Measurements from ENCODE around the gene MICAL2. TPM values are rescaled to one million over a fixed set of nuclear protein-coding genes. Genes with fewer than 3 reads are reported as not detected.

MICAL2 gene
- total and polyA plus RNA-seq, 2 of the 13 experiments (the other 11 are each of a cell fraction or from before 2014, with no cell fraction given): 0.78 to 1.1 TPM

- no peaks in the 10 kb centered on the region for H3K27me3 ChIP-seq (ENCODE audit: control insufficient read depth in 1 of 2, insufficient read depth in 2 of 2, low read length in 2 of 2)
- intact Hi-C loops (cut with micrococcal nuclease; ENCODE audit: unreplicated experiment) (no loop called here), in situ Hi-C loops (cut with HindIII; ENCODE audit: extremely low pct_ligation_motif_present, low pct_unique_long_range_greater_than_20kb) (no loop called here)
- TF ChIP-seq ZNF629 (CRISPR knock-in tag; conservative IDR thresholded peaks at IDR 0.05): peak; percentile 52
- no peak for TF ChIP-seq RXRA (CRISPR knock-in tag; IDR thresholded peaks at IDR 0.05)
- no TSS peak for BruUV-seq (replicated peaks)
- no peak overlapping the region for H3K27ac ChIP-seq (ENCODE audit: extremely low read length, insufficient read depth, low read length)
- no peaks in the 10 kb centered on the region for H4K20me1 ChIP-seq (ENCODE audit: insufficient read depth, low read length)
- H3K4me1 ChIP-seq (ENCODE audit: insufficient read depth, low read length): peaks cover 16% of the 10 kb centered on the region
- no peak for DNase-seq (ENCODE audit: low spot score)
- no peak overlapping the region for H2AFZ ChIP-seq (ENCODE audit: low read length)
- ChIA-PET POLR2A (no interaction called here), CTCF (ENCODE audit: low intra/inter-chr PET ratio, low total read pairs) (no interaction called here)
- no peak overlapping the region for H3K4me2 ChIP-seq (ENCODE audit: low read depth, low read length)
- no peaks in the 10 kb centered on the region for H3K9me3 ChIP-seq (ENCODE audit: low read length)
- ATAC-seq: no peak
- WGBS (ENCODE audit: low lambda C conversion rate): 69% methylated on average over 1 of the region's 1 CpG
- H3K4me3 ChIP-seq (replicated peaks in 1 of 3; ENCODE audit: insufficient read depth in 1 of 3, low read depth in 2 of 3, low read length in 3 of 3): no peak overlapping the region
- no peak for FAIRE-seq
- no peak overlapping the region for H3K9ac ChIP-seq (ENCODE audit: insufficient read depth, low read depth, low read length)
- H3K36me3 ChIP-seq (replicated peaks in 1 of 2; ENCODE audit: control insufficient read depth in 1 of 2, insufficient read depth in 2 of 2, low read length in 2 of 2): no peaks in the 10 kb centered on the region
- no peaks in the 10 kb centered on the region for H3K79me2 ChIP-seq (ENCODE audit: insufficient read depth, low read length)
Observed at GRCh38 chr11:12135185-12135584, 24.8 kb downstream of the MICAL2 start.

- no peaks in the 10 kb centered on the region for H3K79me2 ChIP-seq (ENCODE audit: insufficient read depth, low read length)
- no peak overlapping the region for H3K27ac ChIP-seq (ENCODE audit: extremely low read length, insufficient read depth, low read length)
- no peak overlapping the region for H3K4me2 ChIP-seq (ENCODE audit: low read depth, low read length)
- intact Hi-C loops (cut with micrococcal nuclease; ENCODE audit: unreplicated experiment): no loop called here
- peaks cover 23% of the 10 kb centered on the region for H3K4me1 ChIP-seq (ENCODE audit: insufficient read depth, low read length)
- FAIRE-seq: no peak
- H4K20me1 ChIP-seq (ENCODE audit: insufficient read depth, low read length): no peaks in the 10 kb centered on the region
- H3K9me3 ChIP-seq (ENCODE audit: low read length): no peaks in the 10 kb centered on the region
- H3K4me3 ChIP-seq (replicated peaks in 1 of 3; ENCODE audit: insufficient read depth in 1 of 3, low read depth in 2 of 3, low read length in 3 of 3): no peak overlapping the region
- no peaks in the 10 kb centered on the region for H3K27me3 ChIP-seq (ENCODE audit: control insufficient read depth in 1 of 2, insufficient read depth in 2 of 2, low read length in 2 of 2)
- 72% methylated on average over 3 of the region's 12 CpGs for WGBS (ENCODE audit: low lambda C conversion rate)
- POLR2A ChIA-PET: no interaction called here
- ATAC-seq: peak; percentile 42; the same call in 2 of the 3 replicates
- no peaks in the 10 kb centered on the region for H3K36me3 ChIP-seq (replicated peaks in 1 of 2; ENCODE audit: control insufficient read depth in 1 of 2, insufficient read depth in 2 of 2, low read length in 2 of 2)
- no peak for TF ChIP-seq ZC3H13 (CRISPR knock-in tag; IDR thresholded peaks at IDR 0.05)
- peak; percentile 28 for DNase-seq (ENCODE audit: low spot score)
- H2AFZ ChIP-seq (ENCODE audit: low read length): no peak overlapping the region
- in situ Hi-C loops (cut with HindIII; ENCODE audit: extremely low pct_ligation_motif_present, low pct_unique_long_range_greater_than_20kb): no loop called here
- BruUV-seq (replicated peaks): no TSS peak
- no peak overlapping the region for H3K9ac ChIP-seq (ENCODE audit: insufficient read depth, low read depth, low read length)
- CTCF ChIA-PET (ENCODE audit: low intra/inter-chr PET ratio, low total read pairs): no interaction called here
Observed at GRCh38 chr11:12137005-12137690, 26.8 kb downstream of the MICAL2 start.
